Measurements from ENCODE around the gene ARHGEF19. TPM values are rescaled to one million over a fixed set of nuclear protein-coding genes. Genes with fewer than 3 reads are reported as not detected.

The ARHGEF19 gene
- polyA plus RNA-seq, 1 experiment, result 11.6 TPM

- Histone ChIP-seq H3K4me3 (ENCODE audit: low read depth, low read length) (no peak overlapping the region), H3K27me3 (ENCODE audit: control insufficient read depth, insufficient read depth, low read length) (no peaks in the 10 kb centered on the region), H3K36me3 (ENCODE audit: control insufficient read depth, insufficient read depth, low read length) (peaks cover 11% of the 10 kb centered on the region)
- CTCF ChIA-PET, result interaction anchor here (0.6 to 1.0 kb wide), 2 partner anchors 190 to 1361 kb away, joined by 4 to 5 read pairs; partner anchors contain the start of gene NECAP2
- POLR2A ChIA-PET, result no interaction called here
- peak; percentile 52 for DNase-seq (ENCODE audit: low read depth)
- TF ChIP-seq CTCF (IDR thresholded peaks at IDR 0.05; ENCODE audit: insufficient read depth, low read depth, low read length), result no peak
Measured at GRCh38 chr1:16250524-16251251, 38.2 kb upstream of the ARHGEF19 start.

DNA sequence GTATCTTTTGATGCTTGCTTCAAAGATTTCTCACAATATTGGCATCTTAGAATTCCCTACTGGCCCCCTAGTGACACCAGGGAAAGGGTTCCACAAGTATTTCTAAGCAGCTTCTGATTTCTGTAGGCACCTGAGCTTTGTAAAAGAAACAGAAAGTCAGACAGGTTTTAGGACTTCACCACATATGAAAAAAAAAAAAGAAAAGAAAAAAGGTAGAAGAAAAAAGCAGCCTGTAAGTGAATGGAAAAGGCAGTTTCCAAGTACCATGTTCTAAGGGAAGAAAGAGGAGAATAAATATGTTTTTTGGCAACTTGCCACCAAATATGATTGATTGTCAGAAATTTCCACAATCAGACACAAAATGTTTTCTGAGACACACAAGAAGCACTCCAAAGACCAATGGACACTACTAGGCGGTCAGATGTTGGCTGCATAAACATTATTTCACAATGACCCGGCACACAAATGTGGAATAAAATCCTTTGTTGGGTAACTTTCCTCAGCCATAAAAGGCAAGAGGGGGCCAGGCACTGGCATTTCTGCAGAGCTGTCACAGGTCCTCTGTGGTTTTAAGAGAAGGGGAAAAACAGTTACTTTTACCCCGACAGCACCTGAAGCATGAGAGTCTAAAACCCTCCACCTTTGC, 37.3 kb upstream of the ARHGEF19 start:
- no peak for TF ChIP-seq CTCF (IDR thresholded peaks at IDR 0.05; ENCODE audit: insufficient read depth, low read depth, low read length)
- ChIA-PET POLR2A (no interaction called here), CTCF (interaction anchor here (0.6 to 2.5 kb wide), 3 partner anchors 177 to 1360 kb away, joined by 4 to 7 read pairs (median 5); partner anchors contain the start of genes FAM131C and NECAP2)
- DNase-seq (ENCODE audit: low read depth), result peak; percentile 57
- Histone ChIP-seq H3K4me3 (ENCODE audit: low read depth, low read length) (no peak overlapping the region), H3K27me3 (ENCODE audit: control insufficient read depth, insufficient read depth, low read length) (no peaks in the 10 kb centered on the region), H3K36me3 (ENCODE audit: control insufficient read depth, insufficient read depth, low read length) (peaks cover 10% of the 10 kb centered on the region)

GRCh38 chr1:16248603-16249516, 36.4 kb upstream of the ARHGEF19 start:
- peak; percentile 48 for DNase-seq (ENCODE audit: low read depth)
- peaks cover 8% of the 10 kb centered on the region for H3K36me3 ChIP-seq (ENCODE audit: control insufficient read depth, insufficient read depth, low read length)
- POLR2A ChIA-PET, result interaction anchor here (0.6 kb wide), 1 partner anchor 10 kb away, joined by 3 read pairs; no protein-coding TSS in a partner anchor
- no peak for TF ChIP-seq CTCF (IDR thresholded peaks at IDR 0.05; ENCODE audit: insufficient read depth, low read depth, low read length)
- CTCF ChIA-PET, result interaction anchor here (1.0 to 2.6 kb wide), 7 partner anchors 11 to 176 kb away, joined by 4 to 10 read pairs (median 7); partner anchors contain the start of genes CPLANE2 and FAM131C
- H3K4me3 ChIP-seq (ENCODE audit: low read depth, low read length), result no peak overlapping the region
- no peaks in the 10 kb centered on the region for H3K27me3 ChIP-seq (ENCODE audit: control insufficient read depth, insufficient read depth, low read length)

DNA sequence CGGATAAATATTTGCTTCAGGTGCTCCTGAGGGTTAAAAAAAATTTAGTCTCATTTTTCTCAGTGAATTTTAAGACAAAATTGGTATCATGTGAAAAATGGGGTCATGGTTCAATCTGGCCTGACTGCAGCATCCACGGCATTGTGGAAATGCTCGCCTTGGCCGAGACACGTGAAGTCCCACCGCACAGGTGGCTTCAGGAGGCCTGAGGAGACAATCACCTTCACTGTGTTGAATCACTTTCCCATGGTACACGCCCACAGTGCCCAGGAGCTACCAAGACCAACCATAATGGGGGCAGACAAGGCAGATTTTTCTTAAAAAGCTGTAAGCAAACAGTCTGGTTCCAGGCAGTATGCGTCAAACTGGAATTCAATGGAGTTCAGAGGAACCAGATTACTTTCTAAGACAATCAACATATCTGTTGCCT, 35.6 kb upstream of the ARHGEF19 start:
- POLR2A ChIA-PET, result no interaction called here

More for the DNA sequence above, 35.6 kb upstream of the ARHGEF19 start:
- TF ChIP-seq CTCF (IDR thresholded peaks at IDR 0.05; ENCODE audit: insufficient read depth, low read depth, low read length), result no peak
- H3K36me3 ChIP-seq (ENCODE audit: control insufficient read depth, insufficient read depth, low read length), result peaks cover 8% of the 10 kb centered on the region
- no peak for DNase-seq (ENCODE audit: low read depth)
- no peak overlapping the region for H3K4me3 ChIP-seq (ENCODE audit: low read depth, low read length)
- H3K27me3 ChIP-seq (ENCODE audit: control insufficient read depth, insufficient read depth, low read length), result no peaks in the 10 kb centered on the region
- CTCF ChIA-PET, result interaction anchor here (1.0 to 2.6 kb wide), 8 partner anchors 11 to 175 kb away, joined by 3 to 10 read pairs (median 6); partner anchors contain the start of genes CPLANE2 and FAM131C

All from BJ (cell line).